ENCODE measurements around the gene PCDH15. TPM values are rescaled to one million over a fixed set of nuclear protein-coding genes. Genes with fewer than 3 reads are reported as not detected.

Gene PCDH15
- total RNA-seq, 1 donor from 2014 or later: not detected

GRCh38 chr10:54653518-54653917 lies 147.5 kb downstream of the PCDH15 start:
- Histone ChIP-seq H3K4me3 (ENCODE audit: insufficient read depth, low read depth, low read length) (no peak overlapping the region), H3K9me3 (ENCODE audit: insufficient read depth, low read depth, low read length) (no peaks in the 10 kb centered on the region), H3K4me1 (ENCODE audit: insufficient read depth, low read length) (no peaks in the 10 kb centered on the region), H3K27ac (ENCODE audit: low read depth, low read length) (no peak overlapping the region), H3K4me2 (ENCODE audit: low read length) (no peak overlapping the region), H3K79me2 (ENCODE audit: insufficient read depth, low read length) (no peaks in the 10 kb centered on the region), H3K9ac (ENCODE audit: low read length) (no peak overlapping the region), H3K27me3 (ENCODE audit: insufficient read depth, low read length) (no peaks in the 10 kb centered on the region), H4K20me1 (ENCODE audit: insufficient read depth, low read length) (no peaks in the 10 kb centered on the region), H3K36me3 (ENCODE audit: insufficient read depth, low read length) (no peaks in the 10 kb centered on the region), H2AFZ (ENCODE audit: low read depth, low read length) (no peak overlapping the region)
- Mint-ChIP-seq H3K4me3 (ENCODE audit: unreplicated experiment) (no peak overlapping the region), H3K9me3 (ENCODE audit: unreplicated experiment) (no peaks in the 10 kb centered on the region), H3K4me1 (ENCODE audit: low read depth, unreplicated experiment) (no peaks in the 10 kb centered on the region), H3K27ac (ENCODE audit: unreplicated experiment) (no peak overlapping the region), H3K36me3 (ENCODE audit: low read depth, unreplicated experiment) (no peaks in the 10 kb centered on the region), H3K27me3 (ENCODE audit: low read depth, unreplicated experiment) (peaks cover 2% of the 10 kb centered on the region)
- FAIRE-seq (no peak), DNase-seq (ENCODE audit: low read depth) (no peak)
- TF ChIP-seq EZH2 (IDR thresholded peaks at IDR 0.05; ENCODE audit: insufficient read depth, low read length): no peak
- TF ChIP-seq CTCF (IDR thresholded peaks at IDR 0.05; ENCODE audit: insufficient read depth, low read depth, low read length): no peak

- no peaks in the 10 kb centered on the region for H3K79me2 ChIP-seq (ENCODE audit: insufficient read depth, low read length)
- H3K4me3 ChIP-seq (ENCODE audit: insufficient read depth, low read depth, low read length): no peak overlapping the region
- H3K27ac ChIP-seq (ENCODE audit: low read depth, low read length): no peak overlapping the region
- H3K9me3 ChIP-seq (ENCODE audit: insufficient read depth, low read depth, low read length): no peaks in the 10 kb centered on the region
- H2AFZ ChIP-seq (ENCODE audit: low read depth, low read length): no peak overlapping the region
- H3K27me3 ChIP-seq (ENCODE audit: insufficient read depth, low read length): no peaks in the 10 kb centered on the region
- no peak for DNase-seq (ENCODE audit: low read depth)
- Mint-ChIP-seq H3K4me3 (ENCODE audit: unreplicated experiment) (no peak overlapping the region), H3K4me1 (ENCODE audit: low read depth, unreplicated experiment) (no peaks in the 10 kb centered on the region), H3K27ac (ENCODE audit: unreplicated experiment) (no peak overlapping the region), H3K27me3 (ENCODE audit: low read depth, unreplicated experiment) (no peaks in the 10 kb centered on the region), H3K36me3 (ENCODE audit: low read depth, unreplicated experiment) (no peaks in the 10 kb centered on the region), H3K9me3 (ENCODE audit: unreplicated experiment) (no peaks in the 10 kb centered on the region)
- H3K36me3 ChIP-seq (ENCODE audit: insufficient read depth, low read length): no peaks in the 10 kb centered on the region
- no peaks in the 10 kb centered on the region for H4K20me1 ChIP-seq (ENCODE audit: insufficient read depth, low read length)
- no peak overlapping the region for H3K4me2 ChIP-seq (ENCODE audit: low read length)
- no peak overlapping the region for H3K9ac ChIP-seq (ENCODE audit: low read length)
- no peaks in the 10 kb centered on the region for H3K4me1 ChIP-seq (ENCODE audit: insufficient read depth, low read length)
- TF ChIP-seq CTCF (IDR thresholded peaks at IDR 0.05; ENCODE audit: insufficient read depth, low read depth, low read length) (no peak), EZH2 (IDR thresholded peaks at IDR 0.05; ENCODE audit: insufficient read depth, low read length) (no peak)
- FAIRE-seq: no peak
Measured at GRCh38 chr10:54650547-54650946, 150.5 kb downstream of the PCDH15 start.

DNA sequence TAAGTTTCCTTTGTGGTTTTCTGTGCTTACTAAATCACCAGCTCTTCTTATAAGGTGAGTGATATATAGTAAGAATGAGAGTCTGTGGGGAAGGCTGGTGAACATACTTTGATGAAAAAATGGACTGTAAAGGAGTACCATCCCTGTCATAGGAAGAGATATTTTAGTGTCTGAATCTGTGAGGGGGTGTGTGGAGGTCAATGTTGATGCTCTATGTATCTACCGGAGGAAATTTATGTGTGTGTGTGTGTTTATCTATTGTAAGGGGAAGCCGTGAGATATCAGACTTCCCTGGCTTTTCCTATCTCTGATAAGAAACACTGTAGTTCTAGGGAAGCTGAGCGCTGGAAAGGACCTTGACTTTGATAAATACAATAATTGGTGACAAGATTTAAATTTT lies 179.0 kb downstream of the PCDH15 start:
- DNase-seq (ENCODE audit: low read depth): no peak
- H3K36me3 Mint-ChIP-seq (ENCODE audit: low read depth, unreplicated experiment): no peaks in the 10 kb centered on the region
- no peak overlapping the region for H2AFZ ChIP-seq (ENCODE audit: low read depth, low read length)

More for the DNA sequence above, 179.0 kb downstream of the PCDH15 start:
- H3K79me2 ChIP-seq (ENCODE audit: insufficient read depth, low read length): no peaks in the 10 kb centered on the region
- TF ChIP-seq EZH2 (IDR thresholded peaks at IDR 0.05; ENCODE audit: insufficient read depth, low read length) (no peak), CTCF (IDR thresholded peaks at IDR 0.05; ENCODE audit: insufficient read depth, low read depth, low read length) (no peak)
- no peak overlapping the region for H3K27ac ChIP-seq (ENCODE audit: low read depth, low read length)
- H3K9ac ChIP-seq (ENCODE audit: low read length): no peak overlapping the region
- H3K27me3 ChIP-seq (ENCODE audit: insufficient read depth, low read length): no peaks in the 10 kb centered on the region
- Mint-ChIP-seq H3K4me3 (ENCODE audit: unreplicated experiment) (no peak overlapping the region), H3K4me1 (ENCODE audit: low read depth, unreplicated experiment) (no peaks in the 10 kb centered on the region), H3K27ac (ENCODE audit: unreplicated experiment) (no peak overlapping the region), H3K27me3 (ENCODE audit: low read depth, unreplicated experiment) (no peaks in the 10 kb centered on the region), H3K9me3 (ENCODE audit: unreplicated experiment) (no peaks in the 10 kb centered on the region)
- no peak overlapping the region for H3K4me2 ChIP-seq (ENCODE audit: low read length)
- no peaks in the 10 kb centered on the region for H3K9me3 ChIP-seq (ENCODE audit: insufficient read depth, low read depth, low read length)
- no peaks in the 10 kb centered on the region for H3K36me3 ChIP-seq (ENCODE audit: insufficient read depth, low read length)
- no peak for FAIRE-seq
- no peaks in the 10 kb centered on the region for H3K4me1 ChIP-seq (ENCODE audit: insufficient read depth, low read length)
- no peak overlapping the region for H3K4me3 ChIP-seq (ENCODE audit: insufficient read depth, low read depth, low read length)
- no peaks in the 10 kb centered on the region for H4K20me1 ChIP-seq (ENCODE audit: insufficient read depth, low read length)
